Measurements from ENCODE around the gene TPST1.
"Not testable (repeated sequence)": the region's sequence is repeated elsewhere in the genome, so short reads cannot be mapped to it uniquely, and the experiment has no call there.

TPST1 gene

GRCh38 chr7:66167773-66168387 is 37.3 kb upstream of the TPST1 start:
- POLR2A ChIA-PET (ENCODE audit: low non-redundant PET) = no interaction called here
- no peak for TF ChIP-seq CTCF (conservative IDR thresholded peaks at IDR 0.05; ENCODE audit: low read depth)

GRCh38 chr7:66169616-66170015 is 35.5 kb upstream of the TPST1 start:
- ChIA-PET CTCF (no interaction called here), POLR2A (ENCODE audit: low non-redundant PET) (no interaction called here)
- TF ChIP-seq CTCF (conservative IDR thresholded peaks at IDR 0.05; ENCODE audit: low read depth) = no peak
- DNase-seq (ENCODE audit: low spot score) = peak; percentile 33
- H3K27ac ChIP-seq = no peak overlapping the region

More at GRCh38 chr7:66167773-66168387, 37.3 kb upstream of the TPST1 start:
- CTCF ChIA-PET = interaction anchor here (0.6 kb wide), 2 partner anchors 492 to 696 kb away, joined by 3 to 5 read pairs; no protein-coding TSS in a partner anchor
- no peak for DNase-seq (ENCODE audit: low spot score)
- no peak overlapping the region for H3K27ac ChIP-seq

GRCh38 chr7:66170309-66171231 is 34.6 kb upstream of the TPST1 start:
- peak overlapping the region; percentile 27 for H3K27ac ChIP-seq
- POLR2A ChIA-PET (ENCODE audit: low non-redundant PET) = interaction anchor here (0.6 to 0.7 kb wide), 2 partner anchors 24 to 36 kb away, joined by 3 to 5 read pairs; no protein-coding TSS in a partner anchor
- CTCF ChIA-PET = interaction anchor here (0.6 to 0.8 kb wide), 2 partner anchors 12 to 345 kb away, joined by 3 read pairs; no protein-coding TSS in a partner anchor
- DNase-seq (ENCODE audit: low spot score) = no peak
- no peak for TF ChIP-seq CTCF (conservative IDR thresholded peaks at IDR 0.05; ENCODE audit: low read depth)

GRCh38 chr7:66172536-66173401 is 32.4 kb upstream of the TPST1 start:
- CTCF ChIA-PET; POLR2A ChIA-PET (ENCODE audit: low non-redundant PET); DNase-seq (ENCODE audit: low spot score); H3K27ac ChIP-seq: not testable (repeated sequence)

GRCh38 chr7:66173856-66174255 is 31.3 kb upstream of the TPST1 start:
- DNase-seq (ENCODE audit: low spot score) = no peak
- H3K27ac ChIP-seq = no peak overlapping the region
- ChIA-PET CTCF (no interaction called here), POLR2A (ENCODE audit: low non-redundant PET) (no interaction called here)
- no peak for TF ChIP-seq CTCF (conservative IDR thresholded peaks at IDR 0.05; ENCODE audit: low read depth)

- H3K27ac ChIP-seq; CTCF ChIA-PET; POLR2A ChIA-PET (ENCODE audit: low non-redundant PET); DNase-seq (ENCODE audit: low spot score): not testable (repeated sequence)
Observed at GRCh38 chr7:66175006-66175405, 30.1 kb upstream of the TPST1 start.

GRCh38 chr7:66176914-66177313 is 28.2 kb upstream of the TPST1 start:
- POLR2A ChIA-PET (ENCODE audit: low non-redundant PET) = no interaction called here
- CTCF ChIA-PET = interaction anchor here (0.6 kb wide), 1 partner anchor 124 kb away, joined by 4 read pairs; no protein-coding TSS in a partner anchor
- TF ChIP-seq CTCF (conservative IDR thresholded peaks at IDR 0.05; ENCODE audit: low read depth) = no peak
- DNase-seq (ENCODE audit: low spot score) = no peak
- no peak overlapping the region for H3K27ac ChIP-seq

Data from RWPE1 (cell line).